Breast epithelium (tissue), 3 donors: ENCODE results near the gene SNRNP25.

ENCODE experiments used
- POLR2A ChIP-seq: fragments of 450-650 bp; IDR thresholded peaks from one replicate; pipeline ENCODE4 v1.6.1; 2016; ENCODE audit warnings: antibody characterized with exemption, mild to moderate bottlenecking, moderate library complexity
- TF ChIP-seq, protein P1 (sequence below), 3 donors: fragments of 450-650 bp; IDR thresholded peaks; one replicate each; pipeline ENCODE4 v1.5.1; 2016 to 2017; ENCODE audit warnings: antibody characterized with exemption in 3 of 3, mild to moderate bottlenecking in 3 of 3, moderate library complexity in 3 of 3

DNA sequence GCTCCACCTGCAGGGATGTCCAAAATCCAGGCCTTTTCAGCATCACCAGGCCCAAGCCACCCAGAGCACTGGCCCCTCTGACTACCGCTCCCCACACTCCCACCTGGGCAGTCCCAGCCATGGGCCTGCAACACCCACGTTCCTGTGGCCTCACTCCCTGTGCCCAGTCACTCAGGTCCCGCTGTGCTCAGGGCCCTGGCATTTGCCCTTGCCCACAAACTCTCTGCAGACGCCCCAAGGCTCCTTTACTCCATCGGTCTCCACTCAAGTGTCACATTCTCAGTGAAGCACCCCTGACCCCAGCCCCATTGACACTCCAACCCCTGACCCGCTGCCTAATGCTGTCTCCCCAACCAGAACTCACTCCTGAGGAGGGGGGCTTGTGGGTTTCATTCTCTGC lies 48.0 kb downstream of the SNRNP25 start:
- TF ChIP-seq POLR2A: no peak
- TF ChIP-seq, protein P1, sequence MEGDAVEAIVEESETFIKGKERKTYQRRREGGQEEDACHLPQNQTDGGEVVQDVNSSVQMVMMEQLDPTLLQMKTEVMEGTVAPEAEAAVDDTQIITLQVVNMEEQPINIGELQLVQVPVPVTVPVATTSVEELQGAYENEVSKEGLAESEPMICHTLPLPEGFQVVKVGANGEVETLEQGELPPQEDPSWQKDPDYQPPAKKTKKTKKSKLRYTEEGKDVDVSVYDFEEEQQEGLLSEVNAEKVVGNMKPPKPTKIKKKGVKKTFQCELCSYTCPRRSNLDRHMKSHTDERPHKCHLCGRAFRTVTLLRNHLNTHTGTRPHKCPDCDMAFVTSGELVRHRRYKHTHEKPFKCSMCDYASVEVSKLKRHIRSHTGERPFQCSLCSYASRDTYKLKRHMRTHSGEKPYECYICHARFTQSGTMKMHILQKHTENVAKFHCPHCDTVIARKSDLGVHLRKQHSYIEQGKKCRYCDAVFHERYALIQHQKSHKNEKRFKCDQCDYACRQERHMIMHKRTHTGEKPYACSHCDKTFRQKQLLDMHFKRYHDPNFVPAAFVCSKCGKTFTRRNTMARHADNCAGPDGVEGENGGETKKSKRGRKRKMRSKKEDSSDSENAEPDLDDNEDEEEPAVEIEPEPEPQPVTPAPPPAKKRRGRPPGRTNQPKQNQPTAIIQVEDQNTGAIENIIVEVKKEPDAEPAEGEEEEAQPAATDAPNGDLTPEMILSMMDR (IDR thresholded peaks at IDR 0.05): no peak
